HG03469 (cell line): ENCODE measurements around the gene HHIPL1.
"Not testable (repeated sequence)": the region's sequence is repeated elsewhere in the genome, so short reads cannot be mapped to it uniquely, and the experiment has no call there.

ENCODE experiments used
- ATAC-seq: cut with Tn5 transposase; IDR thresholded peaks from one replicate; pipeline ENCODE4 v1.9.1; 2021; ENCODE audit warnings: mild to moderate bottlenecking, moderate library complexity, moderate number of reproducible peaks; ENCODE audit not compliant: unreplicated experiment

Gene HHIPL1

GRCh38 chr14:99632410-99633035, 12.4 kb upstream of the HHIPL1 start:
- no peak for ATAC-seq

- ATAC-seq, result no peak
Observed at GRCh38 chr14:99633141-99633540, 11.8 kb upstream of the HHIPL1 start.

- ATAC-seq, result no peak
Observed at GRCh38 chr14:99633918-99634317, 11.0 kb upstream of the HHIPL1 start.

GRCh38 chr14:99634443-99634842, 10.5 kb upstream of the HHIPL1 start:
- no peak for ATAC-seq

GRCh38 chr14:99635116-99635515, 9.8 kb upstream of the HHIPL1 start:
- ATAC-seq, result no peak

GRCh38 chr14:99636487-99636886, 8.4 kb upstream of the HHIPL1 start:
- ATAC-seq, result no peak

GRCh38 chr14:99637624-99638023, 7.3 kb upstream of the HHIPL1 start:
- ATAC-seq, result no peak

GRCh38 chr14:99642771-99643170, 2.2 kb upstream of the HHIPL1 start:
- not testable (repeated sequence) for ATAC-seq

GRCh38 chr14:99643343-99643742, 1.6 kb upstream of the HHIPL1 start:
- no peak for ATAC-seq

- ATAC-seq, result no peak
Observed at GRCh38 chr14:99644035-99644587, 818 bp upstream of the HHIPL1 start.

GRCh38 chr14:99645545-99646505, 896 bp downstream of the HHIPL1 start:
- no peak for ATAC-seq

- ATAC-seq, result no peak
Observed at GRCh38 chr14:99647411-99647810, 2.5 kb downstream of the HHIPL1 start.

- no peak for ATAC-seq
Observed at GRCh38 chr14:99648027-99648784, 3.3 kb downstream of the HHIPL1 start.

- no peak for ATAC-seq
Observed at GRCh38 chr14:99649219-99649618, 4.3 kb downstream of the HHIPL1 start.

- ATAC-seq, result no peak
Observed at GRCh38 chr14:99649643-99650042, 4.7 kb downstream of the HHIPL1 start.

- no peak for ATAC-seq
Observed at GRCh38 chr14:99650189-99650588, 5.3 kb downstream of the HHIPL1 start.

- no peak for ATAC-seq
Observed at GRCh38 chr14:99651953-99652746, 7.2 kb downstream of the HHIPL1 start.

GRCh38 chr14:99654235-99654985, 9.5 kb downstream of the HHIPL1 start:
- no peak for ATAC-seq

- ATAC-seq, result no peak
Observed at GRCh38 chr14:99655521-99655920, 10.6 kb downstream of the HHIPL1 start.

- no peak for ATAC-seq
Observed at GRCh38 chr14:99656171-99656570, 11.2 kb downstream of the HHIPL1 start.
